IMR-90 (cell line): ENCODE results near the gene RAD51B.

ENCODE experiments used
- CEBPB ChIP-seq: IDR thresholded peaks from 2 replicates; pipeline ENCODE4 v1.6.1; 2012; ENCODE audit warnings: low read depth, low read length, improper control_type of control experiment
- CHD1 ChIP-seq: IDR thresholded peaks from 2 replicates; pipeline ENCODE4 v1.6.1; 2012; ENCODE audit warnings: low read depth, low read length, improper control_type of control experiment
- CTCF ChIP-seq: conservative IDR thresholded peaks from 2 replicates; pipeline ENCODE4 v1.5.1; 2012; ENCODE audit warnings: mild to moderate bottlenecking, low read depth, low read length, improper control_type of control experiment
- ELK1 ChIP-seq: fragments of 150-350 bp; IDR thresholded peaks from 2 replicates; pipeline ENCODE4 v1.6.1; 2016; ENCODE audit warnings: low read depth, mild to moderate bottlenecking, low read length, moderate library complexity, borderline replicate concordance
- MXI1 ChIP-seq: IDR thresholded peaks from 2 replicates; pipeline ENCODE4 v1.6.1; 2012; ENCODE audit warnings: low read depth, mild to moderate bottlenecking, low read length, moderate library complexity, borderline replicate concordance
- POLR2A ChIP-seq: IDR thresholded peaks from 2 replicates; pipeline ENCODE4 v1.6.1; 2012; ENCODE audit warnings: mild to moderate bottlenecking, low read depth, low read length
- RFX5 ChIP-seq: IDR thresholded peaks from 2 replicates; pipeline ENCODE4 v1.8.0; 2012; ENCODE audit warnings: low read depth, mild to moderate bottlenecking, low read length, moderate library complexity
- SMC3 ChIP-seq: fragments of 150-350 bp; IDR thresholded peaks from 2 replicates; pipeline ENCODE4 v1.6.1; 2016; ENCODE audit warnings: low read depth, mild to moderate bottlenecking, antibody characterized with exemption, low read length, moderate library complexity

- TF ChIP-seq SMC3: no peak
- TF ChIP-seq ELK1: no peak
- no peak for TF ChIP-seq CTCF
- no peak for TF ChIP-seq RFX5
- TF ChIP-seq POLR2A: no peak
- TF ChIP-seq CEBPB: no peak
- TF ChIP-seq CHD1: no peak
- no peak for TF ChIP-seq MXI1
Measured at GRCh38 chr14:68325267-68325807, 505.8 kb downstream of the RAD51B start.
